Central memory CD8-positive, alpha-beta T cell (primary cell): ENCODE results near the gene ATP9A.
A peak's percentile ranks its signal among the peaks of the same experiment; 100 is the strongest.

Experiments used
- ATAC-seq: fragments of 150-1000 bp; cut with Tn5 transposase; replicated peaks from 2 replicates; pipeline ENCODE4 v1.10.0; 2022; ENCODE audit warnings: mild to moderate bottlenecking, moderate FRiP score, moderate number of reproducible peaks; ENCODE audit not compliant: poor library complexity, severe bottlenecking; ENCODE audit errors: extremely low read depth
- DNase-seq, 2 donors: peaks; one replicate each; pipeline ENCODE4 v3.0.0; 2021; ENCODE audit warnings: low spot score in 2 of 2
- H3K27ac Mint-ChIP-seq: one replicate; pipeline ENCODE4 v1.8.0; 2022; ENCODE audit warnings: low read depth, mild to moderate bottlenecking, moderate library complexity, mixed read lengths
- H3K27me3 Mint-ChIP-seq: one replicate; pipeline ENCODE4 v1.8.0; 2022; ENCODE audit warnings: mixed read lengths
- H3K36me3 Mint-ChIP-seq: one replicate; pipeline ENCODE4 v1.8.0; 2022; ENCODE audit warnings: mild to moderate bottlenecking, moderate library complexity, mixed read lengths; ENCODE audit not compliant: insufficient read depth
- H3K4me1 Mint-ChIP-seq: one replicate; pipeline ENCODE4 v1.8.0; 2022; ENCODE audit warnings: mixed read lengths
- H3K4me3 Mint-ChIP-seq: one replicate; pipeline ENCODE4 v1.8.0; 2022; ENCODE audit warnings: mild to moderate bottlenecking, moderate library complexity, mixed read lengths
- H3K9me3 Mint-ChIP-seq: one replicate; pipeline ENCODE4 v1.8.0; 2022; ENCODE audit warnings: mixed read lengths

Gene ATP9A

GRCh38 chr20:51802170-51802751 lies 34.1 kb upstream of the ATP9A start, which contains the start of gene SALL4:
TSS of gene SALL4 (minus strand) at chr20:51802521. CDS start at chr20:51802408, 113 bp downstream.
- Mint-ChIP-seq H3K27me3 (peaks cover 79% of the 10 kb centered on the region), H3K27ac (no peak within 1 kb of the TSS), H3K4me1 (peaks cover 5% of the 10 kb centered on the region), H3K4me3 (peak within 1 kb of the TSS; percentile 75), H3K36me3 (peaks cover 2% of the 10 kb centered on the region), H3K9me3 (no peaks in the 10 kb centered on the region)
- no peak for DNase-seq
- no peak for ATAC-seq

GRCh38 chr20:51801823-51802123 lies 33.6 kb upstream of the ATP9A start:
- Mint-ChIP-seq H3K4me3 (peak overlapping the region; percentile 75), H3K27ac (no peak overlapping the region), H3K27me3 (peaks cover 79% of the 10 kb centered on the region), H3K9me3 (no peaks in the 10 kb centered on the region), H3K4me1 (peaks cover 5% of the 10 kb centered on the region), H3K36me3 (peaks cover 2% of the 10 kb centered on the region)
- DNase-seq: no peak
- no peak for ATAC-seq

- peaks cover 76% of the 10 kb centered on the region for H3K27me3 Mint-ChIP-seq
Measured at GRCh38 chr20:51801122-51801822, 33.1 kb upstream of the ATP9A start.

GRCh38 chr20:51800872-51801121 lies 32.6 kb upstream of the ATP9A start:
- Mint-ChIP-seq H3K9me3 (no peaks in the 10 kb centered on the region), H3K4me1 (peaks cover 5% of the 10 kb centered on the region), H3K27ac (no peak overlapping the region), H3K36me3 (peaks cover 2% of the 10 kb centered on the region), H3K4me3 (peak overlapping the region; percentile 75), H3K27me3 (peaks cover 71% of the 10 kb centered on the region)
- ATAC-seq (no peak), DNase-seq (no peak)

More at GRCh38 chr20:51801122-51801822, 33.1 kb upstream of the ATP9A start:
- Mint-ChIP-seq H3K4me3 (peak overlapping the region; percentile 75), H3K4me1 (peaks cover 5% of the 10 kb centered on the region), H3K36me3 (peaks cover 2% of the 10 kb centered on the region), H3K27ac (no peak overlapping the region), H3K9me3 (no peaks in the 10 kb centered on the region)
- ATAC-seq (no peak), DNase-seq (no peak)

- H3K36me3 Mint-ChIP-seq: peaks cover 2% of the 10 kb centered on the region
- H3K27ac Mint-ChIP-seq: no peak overlapping the region
- H3K4me1 Mint-ChIP-seq: peaks cover 5% of the 10 kb centered on the region
- H3K4me3 Mint-ChIP-seq: peak overlapping the region; percentile 75
- peaks cover 67% of the 10 kb centered on the region for H3K27me3 Mint-ChIP-seq
- no peaks in the 10 kb centered on the region for H3K9me3 Mint-ChIP-seq
- DNase-seq (peak; percentile 48 to 54), ATAC-seq (no peak)
Measured at GRCh38 chr20:51800060-51800871, 32.1 kb upstream of the ATP9A start.

- peaks cover 5% of the 10 kb centered on the region for H3K4me1 Mint-ChIP-seq
- peaks cover 60% of the 10 kb centered on the region for H3K27me3 Mint-ChIP-seq
- ATAC-seq (no peak), DNase-seq (no peak)
- H3K27ac Mint-ChIP-seq: no peak overlapping the region
- H3K4me3 Mint-ChIP-seq: no peak overlapping the region
- no peaks in the 10 kb centered on the region for H3K9me3 Mint-ChIP-seq
- H3K36me3 Mint-ChIP-seq: peaks cover 2% of the 10 kb centered on the region
Measured at GRCh38 chr20:51799401-51799860, 31.2 kb upstream of the ATP9A start.

- Mint-ChIP-seq H3K4me3 (no peak overlapping the region), H3K9me3 (no peaks in the 10 kb centered on the region), H3K36me3 (peaks cover 2% of the 10 kb centered on the region), H3K27ac (no peak overlapping the region), H3K27me3 (peaks cover 61% of the 10 kb centered on the region), H3K4me1 (peaks cover 5% of the 10 kb centered on the region)
- ATAC-seq (no peak), DNase-seq (no peak)
Measured at GRCh38 chr20:51797357-51798025, 29.3 kb upstream of the ATP9A start.

- H3K27ac Mint-ChIP-seq: no peak overlapping the region
- DNase-seq: no peak
- H3K36me3 Mint-ChIP-seq: peaks cover 2% of the 10 kb centered on the region
- peaks cover 57% of the 10 kb centered on the region for H3K27me3 Mint-ChIP-seq
- H3K4me3 Mint-ChIP-seq: no peak overlapping the region
- H3K4me1 Mint-ChIP-seq: peaks cover 5% of the 10 kb centered on the region
- no peak for ATAC-seq
- no peaks in the 10 kb centered on the region for H3K9me3 Mint-ChIP-seq
Measured at GRCh38 chr20:51796340-51796739, 28.1 kb upstream of the ATP9A start.

- Mint-ChIP-seq H3K36me3 (no peaks in the 10 kb centered on the region), H3K27ac (no peak overlapping the region), H3K9me3 (no peaks in the 10 kb centered on the region), H3K4me1 (no peaks in the 10 kb centered on the region), H3K4me3 (no peak overlapping the region), H3K27me3 (peaks cover 43% of the 10 kb centered on the region)
- DNase-seq (no peak), ATAC-seq (no peak)
Measured at GRCh38 chr20:51792960-51793359, 24.8 kb upstream of the ATP9A start.

- no peak overlapping the region for H3K27ac Mint-ChIP-seq
- H3K4me1 Mint-ChIP-seq: no peaks in the 10 kb centered on the region
- H3K36me3 Mint-ChIP-seq: no peaks in the 10 kb centered on the region
- H3K4me3 Mint-ChIP-seq: no peak overlapping the region
- DNase-seq (no peak), ATAC-seq (no peak)
- H3K27me3 Mint-ChIP-seq: peaks cover 37% of the 10 kb centered on the region
- H3K9me3 Mint-ChIP-seq: no peaks in the 10 kb centered on the region
Measured at GRCh38 chr20:51791626-51792025, 23.4 kb upstream of the ATP9A start.

GRCh38 chr20:51790256-51790655 lies 22.1 kb upstream of the ATP9A start:
- no peaks in the 10 kb centered on the region for H3K4me1 Mint-ChIP-seq
- ATAC-seq (no peak), DNase-seq (no peak)
- no peak overlapping the region for H3K27ac Mint-ChIP-seq
- no peaks in the 10 kb centered on the region for H3K36me3 Mint-ChIP-seq
- no peak overlapping the region for H3K4me3 Mint-ChIP-seq
- H3K9me3 Mint-ChIP-seq: no peaks in the 10 kb centered on the region
- H3K27me3 Mint-ChIP-seq: peaks cover 37% of the 10 kb centered on the region

- no peak for DNase-seq
- no peak overlapping the region for H3K4me3 Mint-ChIP-seq
- no peaks in the 10 kb centered on the region for H3K4me1 Mint-ChIP-seq
- H3K36me3 Mint-ChIP-seq: no peaks in the 10 kb centered on the region
- ATAC-seq: no peak
- no peak overlapping the region for H3K27ac Mint-ChIP-seq
- peaks cover 37% of the 10 kb centered on the region for H3K27me3 Mint-ChIP-seq
- H3K9me3 Mint-ChIP-seq: no peaks in the 10 kb centered on the region
Measured at GRCh38 chr20:51789434-51789833, 21.2 kb upstream of the ATP9A start.
